WTC11 (cell line): ENCODE measurements around the gene DRAM2. TPM values are rescaled to one million over a fixed set of nuclear protein-coding genes. Genes with fewer than 3 reads are reported as not detected.

ENCODE experiments used
- ATAC-seq: fragments of 200-7000 bp; cut with Tn5 transposase; 2 replicates; pipeline ENCODE4 v1.10.0; 2021; ENCODE audit warnings: mild to moderate bottlenecking, moderate library complexity
- CTCF ChIA-PET: fragments of 300-600 bp; sonication (Branson Sonifier 250); formaldehyde crosslinking; loops from one replicate; lab custom pipeline; 2021; ENCODE audit warnings: antibody characterized with exemption; lab: Charles Lee
- POLR2A ChIA-PET: fragments of 350-600 bp; sonication (Branson Sonifier 250); formaldehyde crosslinking; loops from one replicate; lab custom pipeline; 2021; ENCODE audit warnings: antibody characterized with exemption; lab: Charles Lee
- DNase-seq: peaks from one replicate; pipeline ENCODE4 v3.0.0; 2021; ENCODE audit warnings: low spot score
- H3K27ac Mint-ChIP-seq: 2 replicates; pipeline ENCODE4 v1.8.0; 2021; ENCODE audit warnings: mixed read lengths
- H3K27me3 Mint-ChIP-seq: 2 replicates; pipeline ENCODE4 v1.8.0; 2021; ENCODE audit warnings: low read depth, mild to moderate bottlenecking, moderate library complexity, mixed read lengths
- H3K36me3 Mint-ChIP-seq: 2 replicates; pipeline ENCODE4 v1.8.0; 2021; ENCODE audit warnings: mixed read lengths
- H3K4me1 Mint-ChIP-seq: 2 replicates; pipeline ENCODE4 v1.8.0; 2022; ENCODE audit warnings: mixed read lengths
- H3K4me3 Mint-ChIP-seq: 2 replicates; pipeline ENCODE4 v1.8.0; 2021; ENCODE audit warnings: mild to moderate bottlenecking, moderate library complexity, mixed read lengths
- H3K9me3 Mint-ChIP-seq: 2 replicates; pipeline ENCODE4 v1.8.0; 2021; ENCODE audit warnings: mixed read lengths
- CBFB ChIP-seq: sonication (generic); formaldehyde crosslinking; IDR thresholded peaks from 2 replicates; pipeline ENCODE4 v1.8.1; 2022; ENCODE audit warnings: mild to moderate bottlenecking, low read depth, missing genetic modification reagents
- ERG ChIP-seq: fragments of 250-450 bp; sonication (Bioruptor Pico); IDR thresholded peaks from 2 replicates; pipeline ENCODE4 v1.8.0; 2021; ENCODE audit warnings: mild to moderate bottlenecking
- ESRRA ChIP-seq: sonication (generic); formaldehyde crosslinking; IDR thresholded peaks from 2 replicates; pipeline ENCODE4 v1.8.1; 2022; ENCODE audit warnings: mild to moderate bottlenecking, missing genetic modification reagents, borderline replicate concordance
- ETV6 ChIP-seq: sonication (generic); formaldehyde crosslinking; IDR thresholded peaks from 2 replicates; pipeline ENCODE4 v1.8.1; 2022; ENCODE audit warnings: mild to moderate bottlenecking, missing genetic modification reagents
- FOXK1 ChIP-seq: sonication (generic); formaldehyde crosslinking; IDR thresholded peaks from 2 replicates; pipeline ENCODE4 v1.8.0; 2022; ENCODE audit warnings: mild to moderate bottlenecking, moderate library complexity, missing genetic modification reagents
- GABPB1 ChIP-seq: sonication (generic); formaldehyde crosslinking; IDR thresholded peaks from 2 replicates; pipeline ENCODE4 v1.8.1; 2023; ENCODE audit warnings: mild to moderate bottlenecking, missing genetic modification reagents
- IRF2 ChIP-seq: sonication (generic); formaldehyde crosslinking; IDR thresholded peaks from 2 replicates; pipeline ENCODE4 v1.8.0; 2022; ENCODE audit warnings: low read depth, missing genetic modification reagents, borderline replicate concordance
- MLX ChIP-seq: sonication (generic); formaldehyde crosslinking; IDR thresholded peaks from 2 replicates; pipeline ENCODE4 v1.8.1; 2023; ENCODE audit warnings: mild to moderate bottlenecking, missing genetic modification reagents, moderate library complexity
- MYBL2 ChIP-seq: sonication (generic); formaldehyde crosslinking; IDR thresholded peaks from 2 replicates; pipeline ENCODE4 v1.8.1; 2023; ENCODE audit warnings: mild to moderate bottlenecking, moderate library complexity, missing genetic modification reagents
- NR2C2 ChIP-seq: sonication (generic); formaldehyde crosslinking; IDR thresholded peaks from 2 replicates; pipeline ENCODE4 v1.8.0; 2022; ENCODE audit warnings: mild to moderate bottlenecking, missing genetic modification reagents
- NR3C1 ChIP-seq: sonication (generic); formaldehyde crosslinking; conservative IDR thresholded peaks from 2 replicates; pipeline ENCODE4 v1.8.1; 2023; ENCODE audit warnings: low read depth, mild to moderate bottlenecking, missing genetic modification reagents
- RORB ChIP-seq: fragments of 250-450 bp; sonication (Bioruptor Pico); IDR thresholded peaks from 2 replicates; pipeline ENCODE4 v1.9.0; 2021; ENCODE audit warnings: mild to moderate bottlenecking
- SMAD3 ChIP-seq: sonication (generic); formaldehyde crosslinking; IDR thresholded peaks from 2 replicates; pipeline ENCODE4 v1.8.0; 2022; ENCODE audit warnings: missing genetic modification reagents, mild to moderate bottlenecking, borderline replicate concordance
- SOX15 ChIP-seq: fragments of 250-450 bp; sonication (Bioruptor Pico); IDR thresholded peaks from 2 replicates; pipeline ENCODE4 v1.9.0; 2021; ENCODE audit warnings: mild to moderate bottlenecking
- ZNF425 ChIP-seq: fragments of 250-450 bp; sonication (Bioruptor Pico); conservative IDR thresholded peaks from 2 replicates; pipeline ENCODE4 v1.9.0; 2021; ENCODE audit warnings: mild to moderate bottlenecking
- total RNA-seq: library from RNA; stranded (reverse); gene quantifications from 3 replicates; pipeline ENCODE4 v1.2.3, GENCODE V29; 2021
- TF ChIP-seq, protein P1 (sequence below): sonication (generic); formaldehyde crosslinking; IDR thresholded peaks from 2 replicates; pipeline ENCODE4 v1.8.0; 2023; ENCODE audit warnings: missing genetic modification reagents
- TF ChIP-seq, protein P2 (sequence below): sonication (generic); formaldehyde crosslinking; IDR thresholded peaks from 2 replicates; pipeline ENCODE4 v1.8.1; 2022; ENCODE audit warnings: mild to moderate bottlenecking, moderate library complexity, missing genetic modification reagents
- TF ChIP-seq, protein P3 (sequence below): sonication (generic); formaldehyde crosslinking; conservative IDR thresholded peaks from 2 replicates; pipeline ENCODE4 v1.8.1; 2022; ENCODE audit warnings: mild to moderate bottlenecking, missing genetic modification reagents
- TF ChIP-seq, protein P4 (sequence below): sonication (generic); formaldehyde crosslinking; IDR thresholded peaks from 2 replicates; pipeline ENCODE4 v1.8.1; 2022; ENCODE audit warnings: missing genetic modification reagents, borderline replicate concordance
- TF ChIP-seq, protein P5 (sequence below): sonication (generic); formaldehyde crosslinking; IDR thresholded peaks from 2 replicates; pipeline ENCODE4 v1.8.1; 2023; ENCODE audit warnings: mild to moderate bottlenecking, moderate library complexity, missing genetic modification reagents
- TF ChIP-seq, protein P6 (sequence below): sonication (generic); formaldehyde crosslinking; conservative IDR thresholded peaks from 2 replicates; pipeline ENCODE4 v1.8.1; 2023; ENCODE audit warnings: mild to moderate bottlenecking, low read depth, missing genetic modification reagents, moderate library complexity

Gene DRAM2
- total RNA-seq, 1 experiment from 2014 or later = 34.3 TPM

- Mint-ChIP-seq H3K4me3 (no peak overlapping the region), H3K27ac (no peak overlapping the region), H3K9me3 (no peaks in the 10 kb centered on the region), H3K27me3 (no peaks in the 10 kb centered on the region), H3K36me3 (peaks cover 48% of the 10 kb centered on the region), H3K4me1 (0 out of 2 replicates have a peak, but pooled peaks cover 5% of the 10 kb centered on the region)
- DNase-seq (no peak), ATAC-seq (no peak)
- TF ChIP-seq GABPB1 (CRISPR knock-in tag) (no peak), MLX (CRISPR knock-in tag) (no peak), MYBL2 (CRISPR knock-in tag) (no peak), ERG (CRISPR knock-in tag) (no peak), NR3C1 (no peak)
- TF ChIP-seq, protein P1, sequence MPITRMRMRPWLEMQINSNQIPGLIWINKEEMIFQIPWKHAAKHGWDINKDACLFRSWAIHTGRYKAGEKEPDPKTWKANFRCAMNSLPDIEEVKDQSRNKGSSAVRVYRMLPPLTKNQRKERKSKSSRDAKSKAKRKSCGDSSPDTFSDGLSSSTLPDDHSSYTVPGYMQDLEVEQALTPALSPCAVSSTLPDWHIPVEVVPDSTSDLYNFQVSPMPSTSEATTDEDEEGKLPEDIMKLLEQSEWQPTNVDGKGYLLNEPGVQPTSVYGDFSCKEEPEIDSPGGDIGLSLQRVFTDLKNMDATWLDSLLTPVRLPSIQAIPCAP = no peak
- TF ChIP-seq, protein P2, sequence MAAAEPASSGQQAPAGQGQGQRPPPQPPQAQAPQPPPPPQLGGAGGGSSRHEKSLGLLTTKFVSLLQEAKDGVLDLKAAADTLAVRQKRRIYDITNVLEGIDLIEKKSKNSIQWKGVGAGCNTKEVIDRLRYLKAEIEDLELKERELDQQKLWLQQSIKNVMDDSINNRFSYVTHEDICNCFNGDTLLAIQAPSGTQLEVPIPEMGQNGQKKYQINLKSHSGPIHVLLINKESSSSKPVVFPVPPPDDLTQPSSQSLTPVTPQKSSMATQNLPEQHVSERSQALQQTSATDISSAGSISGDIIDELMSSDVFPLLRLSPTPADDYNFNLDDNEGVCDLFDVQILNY (CRISPR knock-in tag) = no peak
- TF ChIP-seq, protein P3, sequence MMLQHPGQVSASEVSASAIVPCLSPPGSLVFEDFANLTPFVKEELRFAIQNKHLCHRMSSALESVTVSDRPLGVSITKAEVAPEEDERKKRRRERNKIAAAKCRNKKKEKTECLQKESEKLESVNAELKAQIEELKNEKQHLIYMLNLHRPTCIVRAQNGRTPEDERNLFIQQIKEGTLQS (CRISPR knock-in tag) = no peak
- ChIA-PET POLR2A (no interaction called here), CTCF (no interaction called here)
Measured at GRCh38 chr1:111126354-111126753, 13.5 kb downstream of the DRAM2 start.

GRCh38 chr1:111116496-111116895 lies 23.4 kb downstream of the DRAM2 start:
- Mint-ChIP-seq H3K9me3 (no peaks in the 10 kb centered on the region), H3K27me3 (no peaks in the 10 kb centered on the region), H3K36me3 (peaks cover 31% of the 10 kb centered on the region), H3K4me3 (no peak overlapping the region), H3K4me1 (no peaks in the 10 kb centered on the region), H3K27ac (no peak overlapping the region)
- DNase-seq = no peak
- CTCF ChIA-PET = no interaction called here
- POLR2A ChIA-PET = no interaction called here
- no peak for ATAC-seq
- TF ChIP-seq, protein P4, sequence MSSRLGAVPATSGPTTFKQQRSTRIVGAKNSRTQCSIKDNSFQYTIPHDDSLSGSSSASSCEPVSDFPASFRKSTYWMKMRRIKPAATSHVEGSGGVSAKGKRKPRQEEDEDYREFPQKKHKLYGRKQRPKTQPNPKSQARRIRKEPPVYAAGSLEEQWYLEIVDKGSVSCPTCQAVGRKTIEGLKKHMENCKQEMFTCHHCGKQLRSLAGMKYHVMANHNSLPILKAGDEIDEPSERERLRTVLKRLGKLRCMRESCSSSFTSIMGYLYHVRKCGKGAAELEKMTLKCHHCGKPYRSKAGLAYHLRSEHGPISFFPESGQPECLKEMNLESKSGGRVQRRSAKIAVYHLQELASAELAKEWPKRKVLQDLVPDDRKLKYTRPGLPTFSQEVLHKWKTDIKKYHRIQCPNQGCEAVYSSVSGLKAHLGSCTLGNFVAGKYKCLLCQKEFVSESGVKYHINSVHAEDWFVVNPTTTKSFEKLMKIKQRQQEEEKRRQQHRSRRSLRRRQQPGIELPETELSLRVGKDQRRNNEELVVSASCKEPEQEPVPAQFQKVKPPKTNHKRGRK (CRISPR knock-in tag) = no peak
- TF ChIP-seq RORB (CRISPR knock-in tag) = no peak
- TF ChIP-seq ZNF425 (CRISPR knock-in tag) = no peak
- no peak for TF ChIP-seq NR2C2 (CRISPR knock-in tag)
- TF ChIP-seq FOXK1 (CRISPR knock-in tag) = no peak
- no peak for TF ChIP-seq SOX15 (CRISPR knock-in tag)
- no peak for TF ChIP-seq ESRRA (CRISPR knock-in tag)
- no peak for TF ChIP-seq IRF2 (CRISPR knock-in tag)
- TF ChIP-seq, protein P5, sequence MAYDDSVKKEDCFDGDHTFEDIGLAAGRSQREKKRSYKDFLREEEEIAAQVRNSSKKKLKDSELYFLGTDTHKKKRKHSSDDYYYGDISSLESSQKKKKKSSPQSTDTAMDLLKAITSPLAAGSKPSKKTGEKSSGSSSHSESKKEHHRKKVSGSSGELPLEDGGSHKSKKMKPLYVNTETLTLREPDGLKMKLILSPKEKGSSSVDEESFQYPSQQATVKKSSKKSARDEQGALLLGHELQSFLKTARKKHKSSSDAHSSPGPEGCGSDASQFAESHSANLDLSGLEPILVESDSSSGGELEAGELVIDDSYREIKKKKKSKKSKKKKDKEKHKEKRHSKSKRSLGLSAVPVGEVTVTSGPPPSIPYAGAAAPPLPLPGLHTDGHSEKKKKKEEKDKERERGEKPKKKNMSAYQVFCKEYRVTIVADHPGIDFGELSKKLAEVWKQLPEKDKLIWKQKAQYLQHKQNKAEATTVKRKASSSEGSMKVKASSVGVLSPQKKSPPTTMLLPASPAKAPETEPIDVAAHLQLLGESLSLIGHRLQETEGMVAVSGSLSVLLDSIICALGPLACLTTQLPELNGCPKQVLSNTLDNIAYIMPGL (CRISPR knock-in tag) = no peak
- TF ChIP-seq, protein P1 = no peak
- no peak for TF ChIP-seq ETV6
- no peak for TF ChIP-seq MLX (CRISPR knock-in tag)
- TF ChIP-seq, protein P6, sequence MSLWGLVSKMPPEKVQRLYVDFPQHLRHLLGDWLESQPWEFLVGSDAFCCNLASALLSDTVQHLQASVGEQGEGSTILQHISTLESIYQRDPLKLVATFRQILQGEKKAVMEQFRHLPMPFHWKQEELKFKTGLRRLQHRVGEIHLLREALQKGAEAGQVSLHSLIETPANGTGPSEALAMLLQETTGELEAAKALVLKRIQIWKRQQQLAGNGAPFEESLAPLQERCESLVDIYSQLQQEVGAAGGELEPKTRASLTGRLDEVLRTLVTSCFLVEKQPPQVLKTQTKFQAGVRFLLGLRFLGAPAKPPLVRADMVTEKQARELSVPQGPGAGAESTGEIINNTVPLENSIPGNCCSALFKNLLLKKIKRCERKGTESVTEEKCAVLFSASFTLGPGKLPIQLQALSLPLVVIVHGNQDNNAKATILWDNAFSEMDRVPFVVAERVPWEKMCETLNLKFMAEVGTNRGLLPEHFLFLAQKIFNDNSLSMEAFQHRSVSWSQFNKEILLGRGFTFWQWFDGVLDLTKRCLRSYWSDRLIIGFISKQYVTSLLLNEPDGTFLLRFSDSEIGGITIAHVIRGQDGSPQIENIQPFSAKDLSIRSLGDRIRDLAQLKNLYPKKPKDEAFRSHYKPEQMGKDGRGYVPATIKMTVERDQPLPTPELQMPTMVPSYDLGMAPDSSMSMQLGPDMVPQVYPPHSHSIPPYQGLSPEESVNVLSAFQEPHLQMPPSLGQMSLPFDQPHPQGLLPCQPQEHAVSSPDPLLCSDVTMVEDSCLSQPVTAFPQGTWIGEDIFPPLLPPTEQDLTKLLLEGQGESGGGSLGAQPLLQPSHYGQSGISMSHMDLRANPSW (CRISPR knock-in tag) = no peak
- no peak for TF ChIP-seq CBFB (CRISPR knock-in tag)
- TF ChIP-seq SMAD3 = no peak
